ENCODE results near the gene OGFOD1.

DNA sequence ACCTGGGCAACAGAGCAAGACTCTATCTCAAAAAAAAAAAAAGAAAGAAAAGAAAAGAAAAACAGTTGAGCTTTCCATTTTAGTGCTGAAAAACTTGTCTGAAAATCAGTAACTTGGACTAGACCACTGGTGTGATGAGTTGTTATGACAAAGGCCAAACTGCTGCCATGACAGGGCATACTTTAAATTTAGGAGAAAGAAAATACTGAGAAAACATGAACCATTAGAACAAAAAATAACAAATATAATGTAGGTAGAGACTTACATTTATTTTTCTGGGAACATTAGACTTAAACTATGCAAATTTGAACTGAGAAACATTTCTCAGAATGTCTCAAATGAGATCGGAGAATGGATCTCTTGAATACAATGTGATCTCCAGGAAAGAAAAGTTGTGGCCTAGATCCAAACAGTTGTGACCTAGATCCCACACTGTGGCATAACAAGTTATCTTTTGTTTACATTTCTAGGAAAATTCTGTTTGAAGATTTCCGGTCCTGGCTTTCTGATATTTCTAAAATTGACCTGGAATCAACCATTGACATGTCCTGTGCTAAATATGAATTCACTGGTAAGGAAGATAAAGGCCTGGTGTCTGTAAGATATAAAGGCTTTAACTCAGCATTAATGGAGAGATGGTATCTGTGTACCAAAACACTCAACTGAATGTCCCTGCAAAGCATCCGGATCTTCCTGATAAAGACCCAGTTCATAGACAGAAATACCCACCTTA is 10.9 kb downstream of the OGFOD1 start:
- TF ChIP-seq, protein P1, sequence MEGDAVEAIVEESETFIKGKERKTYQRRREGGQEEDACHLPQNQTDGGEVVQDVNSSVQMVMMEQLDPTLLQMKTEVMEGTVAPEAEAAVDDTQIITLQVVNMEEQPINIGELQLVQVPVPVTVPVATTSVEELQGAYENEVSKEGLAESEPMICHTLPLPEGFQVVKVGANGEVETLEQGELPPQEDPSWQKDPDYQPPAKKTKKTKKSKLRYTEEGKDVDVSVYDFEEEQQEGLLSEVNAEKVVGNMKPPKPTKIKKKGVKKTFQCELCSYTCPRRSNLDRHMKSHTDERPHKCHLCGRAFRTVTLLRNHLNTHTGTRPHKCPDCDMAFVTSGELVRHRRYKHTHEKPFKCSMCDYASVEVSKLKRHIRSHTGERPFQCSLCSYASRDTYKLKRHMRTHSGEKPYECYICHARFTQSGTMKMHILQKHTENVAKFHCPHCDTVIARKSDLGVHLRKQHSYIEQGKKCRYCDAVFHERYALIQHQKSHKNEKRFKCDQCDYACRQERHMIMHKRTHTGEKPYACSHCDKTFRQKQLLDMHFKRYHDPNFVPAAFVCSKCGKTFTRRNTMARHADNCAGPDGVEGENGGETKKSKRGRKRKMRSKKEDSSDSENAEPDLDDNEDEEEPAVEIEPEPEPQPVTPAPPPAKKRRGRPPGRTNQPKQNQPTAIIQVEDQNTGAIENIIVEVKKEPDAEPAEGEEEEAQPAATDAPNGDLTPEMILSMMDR (IDR thresholded peaks at IDR 0.05 in 2 of 3, conservative IDR thresholded peaks at IDR 0.05 in 1 of 3; ENCODE audit: borderline replicate concordance in 1 of 3, insufficient read depth in 1 of 3, low read depth in 2 of 3, low read length in 2 of 3): no peak
- TF ChIP-seq, protein P2, sequence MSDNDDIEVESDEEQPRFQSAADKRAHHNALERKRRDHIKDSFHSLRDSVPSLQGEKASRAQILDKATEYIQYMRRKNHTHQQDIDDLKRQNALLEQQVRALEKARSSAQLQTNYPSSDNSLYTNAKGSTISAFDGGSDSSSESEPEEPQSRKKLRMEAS (IDR thresholded peaks at IDR 0.05): no peak
- TF ChIP-seq ATF3 (IDR thresholded peaks at IDR 0.05) (no peak), EZH2phosphoT487 (IDR thresholded peaks at IDR 0.05; ENCODE audit: borderline replicate concordance) (no peak), CBX3 (IDR thresholded peaks at IDR 0.05; ENCODE audit: low read depth) (no peak), CEBPB (IDR thresholded peaks at IDR 0.05; ENCODE audit: low read depth) (no peak)

Measured in HCT116 (cell line).